ENCODE data around the gene FASTKD3. TPM values are rescaled to one million over a fixed set of nuclear protein-coding genes. Genes with fewer than 3 reads are reported as not detected.

FASTKD3 gene
- polyA plus RNA-seq, 1 donor from 2014 or later: 27.8 TPM

GRCh38 chr5:7846327-7846726 lies 22.5 kb downstream of the FASTKD3 start:
- no peaks in the 10 kb centered on the region for H3K36me3 ChIP-seq (ENCODE audit: insufficient read depth, low read length)
- H3K79me2 ChIP-seq (replicated peaks; ENCODE audit: insufficient read depth, low read length): no peaks in the 10 kb centered on the region
- peaks cover 15% of the 10 kb centered on the region for H3K27me3 ChIP-seq (ENCODE audit: insufficient read depth, low read depth, low read length)

GRCh38 chr5:7845557-7845956 lies 23.3 kb downstream of the FASTKD3 start:
- H3K4me2 ChIP-seq (ENCODE audit: low read length): no peak overlapping the region
- H3K4me3 ChIP-seq (ENCODE audit: low read length): peak overlapping the region; percentile 1
- H3K79me2 ChIP-seq (replicated peaks; ENCODE audit: insufficient read depth, low read length): no peaks in the 10 kb centered on the region
- no peak overlapping the region for H3K27ac ChIP-seq (ENCODE audit: low read length)
- H3K27me3 ChIP-seq (ENCODE audit: insufficient read depth, low read depth, low read length): peaks cover 15% of the 10 kb centered on the region
- no peak overlapping the region for H2AFZ ChIP-seq (ENCODE audit: low read depth, low read length)
- H3K9me3 ChIP-seq (ENCODE audit: low read length): no peaks in the 10 kb centered on the region
- TF ChIP-seq POLR2AphosphoS5 (IDR thresholded peaks at IDR 0.05) (no peak), MXI1 (conservative IDR thresholded peaks at IDR 0.05; ENCODE audit: poor library complexity, severe bottlenecking) (no peak), CTCF (IDR thresholded peaks at IDR 0.05; ENCODE audit: poor library complexity, severe bottlenecking) (no peak), RAD21 (conservative IDR thresholded peaks at IDR 0.05) (no peak), EP300 (conservative IDR thresholded peaks at IDR 0.05; ENCODE audit: poor library complexity, severe bottlenecking) (no peak)
- H3K9ac ChIP-seq (ENCODE audit: low read length): no peak overlapping the region
- no peaks in the 10 kb centered on the region for H3F3A ChIP-seq (ENCODE audit: insufficient read depth, low read length, poor library complexity, severe bottlenecking)
- H3K36me3 ChIP-seq (ENCODE audit: insufficient read depth, low read length): no peaks in the 10 kb centered on the region
- no peaks in the 10 kb centered on the region for H3K9me2 ChIP-seq (ENCODE audit: insufficient read depth, low read length)
- no peaks in the 10 kb centered on the region for H4K20me1 ChIP-seq (ENCODE audit: insufficient read depth)

More at GRCh38 chr5:7846327-7846726, 22.5 kb downstream of the FASTKD3 start:
- Histone ChIP-seq H4K20me1 (ENCODE audit: insufficient read depth) (no peaks in the 10 kb centered on the region), H3F3A (ENCODE audit: insufficient read depth, low read length, poor library complexity, severe bottlenecking) (no peaks in the 10 kb centered on the region), H3K4me3 (ENCODE audit: low read length) (no peak overlapping the region), H3K9me3 (ENCODE audit: low read length) (no peaks in the 10 kb centered on the region), H3K9me2 (ENCODE audit: insufficient read depth, low read length) (no peaks in the 10 kb centered on the region), H3K9ac (ENCODE audit: low read length) (no peak overlapping the region), H2AFZ (ENCODE audit: low read depth, low read length) (no peak overlapping the region), H3K4me2 (ENCODE audit: low read length) (no peak overlapping the region), H3K27ac (ENCODE audit: low read length) (no peak overlapping the region)
- TF ChIP-seq TAF1 (IDR thresholded peaks at IDR 0.05; ENCODE audit: low read depth): no peak
- no peak for TF ChIP-seq MXI1 (conservative IDR thresholded peaks at IDR 0.05; ENCODE audit: poor library complexity, severe bottlenecking)

- TF ChIP-seq CTCF (IDR thresholded peaks at IDR 0.05; ENCODE audit: poor library complexity, severe bottlenecking) (no peak), SMC3 (conservative IDR thresholded peaks at IDR 0.05; ENCODE audit: poor library complexity) (no peak), EP300 (conservative IDR thresholded peaks at IDR 0.05; ENCODE audit: poor library complexity, severe bottlenecking) (no peak), EZH2 (IDR thresholded peaks at IDR 0.05; ENCODE audit: borderline replicate concordance, insufficient read depth, low read length, poor library complexity, severe bottlenecking) (no peak)
- H3K4me3 ChIP-seq (ENCODE audit: low read length): no peak overlapping the region
- no peak overlapping the region for H3K27ac ChIP-seq (ENCODE audit: low read length)
- H3K9me3 ChIP-seq (ENCODE audit: low read length): no peaks in the 10 kb centered on the region
- no peak overlapping the region for H2AFZ ChIP-seq (ENCODE audit: low read depth, low read length)
- H3K9me2 ChIP-seq (ENCODE audit: insufficient read depth, low read length): no peaks in the 10 kb centered on the region
- no peaks in the 10 kb centered on the region for H3F3A ChIP-seq (ENCODE audit: insufficient read depth, low read length, poor library complexity, severe bottlenecking)
- no peaks in the 10 kb centered on the region for H4K20me1 ChIP-seq (ENCODE audit: insufficient read depth)
- H3K36me3 ChIP-seq (ENCODE audit: insufficient read depth, low read length): no peaks in the 10 kb centered on the region
- no peaks in the 10 kb centered on the region for H3K79me2 ChIP-seq (replicated peaks; ENCODE audit: insufficient read depth, low read length)
- H3K9ac ChIP-seq (ENCODE audit: low read length): no peak overlapping the region
- H3K4me2 ChIP-seq (ENCODE audit: low read length): no peak overlapping the region
- H3K27me3 ChIP-seq (ENCODE audit: insufficient read depth, low read depth, low read length): peaks cover 11% of the 10 kb centered on the region
These were observed 23.9 kb downstream of the FASTKD3 start for GRCh38 chr5:7844901-7845300.
